Keratinocyte (primary cell): ENCODE data around the gene HOXA5. TPM values are rescaled to one million over a fixed set of nuclear protein-coding genes. Genes with fewer than 3 reads are reported as not detected.

Experiments
- DNase-seq: peaks from one replicate; pipeline ENCODE4 v3.0.0-alpha.2; 2011; ENCODE audit warnings: low read depth, missing footprints, low spot score
- FAIRE-seq: peaks from 2 replicates; lab custom pipeline; 2011; peaks lifted over from hg19 to GRCh38; lab: Jason Lieb, UNC
- H2AFZ ChIP-seq: 2 replicates; pipeline ENCODE4 v1.6.0; 2012; ENCODE audit warnings: low read length, control low read depth, inconsistent platforms; ENCODE audit not compliant: control insufficient read depth
- H3K27ac ChIP-seq: 2 replicates; pipeline ENCODE4 v1.5.1; 2011; ENCODE audit warnings: low read length; ENCODE audit not compliant: control insufficient read depth, insufficient read depth
- H3K27me3 ChIP-seq: 3 replicates; pipeline ENCODE4 v1.6.0; 2011; ENCODE audit warnings: low read length; ENCODE audit not compliant: control insufficient read depth, insufficient read depth; ENCODE audit errors: extremely low read depth
- H3K36me3 ChIP-seq, 2 experiments: 2 replicates in 1 of 2; 3 replicates in 1 of 2; pipeline ENCODE4 v1.5.1; 2011; ENCODE audit warnings: low read length in 2 of 2, mild to moderate bottlenecking in 1 of 2; ENCODE audit not compliant: control insufficient read depth in 2 of 2, insufficient read depth in 2 of 2; ENCODE audit errors: extremely low read depth in 1 of 2
- H3K4me1 ChIP-seq: 3 replicates; pipeline ENCODE4 v1.5.1; 2011; ENCODE audit warnings: low read length; ENCODE audit not compliant: control insufficient read depth, insufficient read depth; ENCODE audit errors: extremely low read depth
- H3K4me2 ChIP-seq: 3 replicates; pipeline ENCODE4 v1.6.0; 2011; ENCODE audit warnings: low read depth, low read length; ENCODE audit not compliant: control insufficient read depth, insufficient read depth; ENCODE audit errors: extremely low read depth
- H3K4me3 ChIP-seq, 3 experiments: fragments of 200-600 bp in 1 of 3; sonication (generic) in 1 of 3; 2 replicates in 2 of 3; 3 replicates in 1 of 3; pipeline ENCODE4 v1.5.1; 2011 to 2016; ENCODE audit warnings: low read length in 3 of 3, mild to moderate bottlenecking in 3 of 3, control low read depth in 2 of 3, inconsistent platforms in 1 of 3, low read depth in 1 of 3, mixed read lengths in 1 of 3, mixed run types in 1 of 3, moderate library complexity in 1 of 3; ENCODE audit not compliant: control insufficient read depth in 2 of 3, insufficient read depth in 2 of 3; ENCODE audit errors: extremely low read depth in 1 of 3
- H3K79me2 ChIP-seq: 2 replicates; pipeline ENCODE4 v1.6.0; 2012; ENCODE audit warnings: low read length; ENCODE audit not compliant: control insufficient read depth, insufficient read depth
- H3K9ac ChIP-seq: 3 replicates; pipeline ENCODE4 v1.6.0; 2011; ENCODE audit warnings: low read length; ENCODE audit not compliant: control insufficient read depth, insufficient read depth; ENCODE audit errors: extremely low read depth
- H3K9me1 ChIP-seq: 3 replicates; pipeline ENCODE4 v1.6.0; 2011; ENCODE audit warnings: low read length; ENCODE audit not compliant: control insufficient read depth, insufficient read depth; ENCODE audit errors: extremely low read depth
- H3K9me3 ChIP-seq: 2 replicates; pipeline ENCODE4 v1.5.1; 2012; ENCODE audit warnings: low read depth, low read length; ENCODE audit not compliant: control insufficient read depth
- H4K20me1 ChIP-seq: 3 replicates; pipeline ENCODE4 v1.6.0; 2011; ENCODE audit warnings: low read length; ENCODE audit not compliant: control insufficient read depth, insufficient read depth; ENCODE audit errors: extremely low read depth
- CTCF ChIP-seq, 3 experiments: IDR thresholded peaks in 1 of 3; conservative IDR thresholded peaks in 1 of 3; optimal IDR thresholded peaks in 1 of 3; 2 replicates in 2 of 3; 3 replicates in 1 of 3; pipeline versions ENCODE3 to v1.5.1; 2011; ENCODE audit warnings: low read length in 3 of 3, mild to moderate bottlenecking in 3 of 3, moderate library complexity in 2 of 3, control low read depth in 1 of 3, inconsistent platforms in 1 of 3; ENCODE audit not compliant: insufficient read depth in 2 of 3; ENCODE audit errors: extremely low read depth in 1 of 3
- EZH2 ChIP-seq: IDR thresholded peaks from one replicate; pipeline ENCODE4 v1.6.1; 2012; ENCODE audit warnings: inconsistent platforms, mild to moderate bottlenecking, low read length, moderate library complexity
- dilution Hi-C: fragments of 300-500 bp; cut with MboI; formaldehyde crosslinking; loops from one replicate; pipeline ENCODE4 v1.7.0; 2020; ENCODE audit warnings: low sequenced_read_pairs; ENCODE audit not compliant: extremely low pct_ligation_motif_present
- polyA plus RNA-seq, 5 experiments: library from polyadenylated mRNA; depleted of rRNA in 3 of 5; stranded (reverse) in 3 of 5; stranded (forward) in 1 of 5; unstranded in 1 of 5; fragments of >200 nt; gene quantifications; 1 replicate in 1 of 5; 2 replicates in 3 of 5; 3 replicates in 1 of 5; pipeline versions ENCODE4 v1.2.1 to v1.2.3, GENCODE V29; 2011 to 2012; ENCODE audit warnings: missing spikeins in 2 of 5, low read depth in 1 of 5, low replicate concordance in 1 of 5

Gene HOXA5
- polyA plus RNA-seq, 1 donor (not counting 4 experiments of a cell fraction or from before 2014, with no cell fraction given) = 7.1 TPM

- dilution Hi-C loops = no loop called here
- Histone ChIP-seq H3K4me1 (peaks cover 38% of the 10 kb centered on the region), H3K9me1 (no peaks in the 10 kb centered on the region), H3K27ac (peak overlapping the region; percentile 2), H3K4me3 (no peak overlapping the region), H3K9ac (peak overlapping the region; percentile 24), H2AFZ (no peak overlapping the region), H3K36me3 (peaks cover 0 to 10% of the 10 kb centered on the region in 2 experiments), H3K9me3 (no peaks in the 10 kb centered on the region), H3K4me2 (peak overlapping the region; percentile 76), H4K20me1 (no peaks in the 10 kb centered on the region), H3K79me2 (peaks cover 24% of the 10 kb centered on the region), H3K27me3 (no peaks in the 10 kb centered on the region)
- TF ChIP-seq EZH2 (no peak), CTCF (optimal IDR thresholded peaks at IDR 0.05 in 1 of 3, IDR thresholded peaks at IDR 0.05 in 1 of 3, conservative IDR thresholded peaks at IDR 0.05 in 1 of 3; ENCODE audit: extremely low read depth in 1 of 3, insufficient read depth in 2 of 3, low read length in 3 of 3) (no peak)
- FAIRE-seq (no peak), DNase-seq (no peak)
Measured at GRCh38 chr7:27105301-27106031, 38.0 kb downstream of the HOXA5 start.

- dilution Hi-C loops = no loop called here
- Histone ChIP-seq H3K27me3 (no peaks in the 10 kb centered on the region), H3K9me3 (no peaks in the 10 kb centered on the region), H3K4me1 (peaks cover 44% of the 10 kb centered on the region), H4K20me1 (no peaks in the 10 kb centered on the region), H3K9ac (no peak overlapping the region), H3K4me3 (no peak overlapping the region), H3K27ac (peak overlapping the region; percentile 19), H3K4me2 (peak overlapping the region; percentile 97), H3K9me1 (no peaks in the 10 kb centered on the region), H3K79me2 (peaks cover 33% of the 10 kb centered on the region), H2AFZ (no peak overlapping the region), H3K36me3 (peaks cover 0 to 12% of the 10 kb centered on the region in 2 experiments)
- FAIRE-seq (no peak), DNase-seq (no peak)
- TF ChIP-seq CTCF (optimal IDR thresholded peaks at IDR 0.05 in 1 of 3, IDR thresholded peaks at IDR 0.05 in 1 of 3, conservative IDR thresholded peaks at IDR 0.05 in 1 of 3; ENCODE audit: extremely low read depth in 1 of 3, insufficient read depth in 2 of 3, low read length in 3 of 3) (no peak), EZH2 (no peak)
Measured at GRCh38 chr7:27104341-27105058, 39.0 kb downstream of the HOXA5 start.
